Measurements from ENCODE around the gene LRRC36.
"Not testable (repeated sequence)": the region's sequence is repeated elsewhere in the genome, so short reads cannot be mapped to it uniquely, and the experiment has no call there.

GRCh38 chr16:67415421-67415820 is 88.8 kb downstream of the LRRC36 start:
- TF ChIP-seq CTCF (IDR thresholded peaks at IDR 0.05; ENCODE audit: insufficient read depth, low read length, poor library complexity, severe bottlenecking); EZH2phosphoT487 (conservative IDR thresholded peaks at IDR 0.05; ENCODE audit: low read length): not testable (repeated sequence)

Measured in SU-DHL-6 (cell line).